ENCODE data around the gene HELB. TPM values are rescaled to one million over a fixed set of nuclear protein-coding genes. Genes with fewer than 3 reads are reported as not detected.

Gene HELB
- total RNA-seq, 1 experiment from 2014 or later = 2.1 TPM

- DNase-seq (ENCODE audit: low spot score) = no peak
Observed at GRCh38 chr12:66361703-66362102, 59.4 kb downstream of the HELB start.

- DNase-seq (ENCODE audit: low spot score) = no peak
Observed at GRCh38 chr12:66365718-66366490, 63.6 kb downstream of the HELB start.

- no peak for DNase-seq (ENCODE audit: low spot score)
Observed at GRCh38 chr12:66367015-66367667, 64.8 kb downstream of the HELB start.

GRCh38 chr12:66371982-66372381 lies 69.7 kb downstream of the HELB start:
- DNase-seq (ENCODE audit: low spot score) = no peak

GRCh38 chr12:66375560-66375959 lies 73.3 kb downstream of the HELB start:
- DNase-seq (ENCODE audit: low spot score) = no peak

- no peak for DNase-seq (ENCODE audit: low spot score)
Observed at GRCh38 chr12:66379616-66380015, 77.3 kb downstream of the HELB start.

GRCh38 chr12:66380769-66381535 lies 78.7 kb downstream of the HELB start:
- no peak for DNase-seq (ENCODE audit: low spot score)

- DNase-seq (ENCODE audit: low spot score) = no peak
Observed at GRCh38 chr12:66387117-66387516, 84.8 kb downstream of the HELB start.

Other genes with a start within 250 kb of the HELB start
- gene LLPH, start 171.7 kb upstream of the HELB start, total RNA-seq (2014; rRNA removed; shearing (Covaris generic)) = 27.4 and 28.6 TPM in 2 replicates
- 122 and 178 TPM in 2 replicates for gene TMBIM4, start 132.5 kb upstream of the HELB start, total RNA-seq (2014; rRNA removed; shearing (Covaris generic))
- not detected in 2 replicates for gene IRAK3, start 113.3 kb upstream of the HELB start, total RNA-seq (2014; rRNA removed; shearing (Covaris generic))